ENCODE results near the gene JAKMIP2.

Gene JAKMIP2

GRCh38 chr5:147547730-147548129 is 234.8 kb downstream of the JAKMIP2 start:
- H3K9me3 ChIP-seq (ENCODE audit: insufficient read depth, low read length), result no peaks in the 10 kb centered on the region
- TF ChIP-seq EZH2phosphoT487 (conservative IDR thresholded peaks at IDR 0.05; ENCODE audit: low read length) (no peak), CTCF (IDR thresholded peaks at IDR 0.05; ENCODE audit: insufficient read depth, low read length, poor library complexity, severe bottlenecking) (no peak)
- no peak overlapping the region for H3K4me3 ChIP-seq (ENCODE audit: insufficient read depth, low read length, poor library complexity, severe bottlenecking)
- H3K27ac ChIP-seq (ENCODE audit: low read depth, low read length), result no peak overlapping the region
- H3F3A ChIP-seq (ENCODE audit: insufficient read depth), result no peaks in the 10 kb centered on the region
- no peaks in the 10 kb centered on the region for H3K27me3 ChIP-seq (ENCODE audit: low read length)
- no peaks in the 10 kb centered on the region for H3K36me3 ChIP-seq (ENCODE audit: low read length)
- no peak overlapping the region for H3K9ac ChIP-seq (ENCODE audit: low read length)
- no peaks in the 10 kb centered on the region for H3K9me2 ChIP-seq (replicated peaks; ENCODE audit: insufficient read depth, low read length)
- H3K4me2 ChIP-seq (ENCODE audit: low read depth, low read length, poor library complexity, severe bottlenecking), result no peak overlapping the region
- H2AFZ ChIP-seq (ENCODE audit: low read depth, low read length, severe bottlenecking), result no peak overlapping the region
- no peaks in the 10 kb centered on the region for H4K20me1 ChIP-seq (ENCODE audit: low read depth, low read length)
- no peaks in the 10 kb centered on the region for H3K79me2 ChIP-seq (ENCODE audit: insufficient read depth, low read length)

- no peaks in the 10 kb centered on the region for H3F3A ChIP-seq (ENCODE audit: insufficient read depth)
- no peak overlapping the region for H3K4me3 ChIP-seq (ENCODE audit: insufficient read depth, low read length, poor library complexity, severe bottlenecking)
- no peak overlapping the region for H3K9ac ChIP-seq (ENCODE audit: low read length)
- H2AFZ ChIP-seq (ENCODE audit: low read depth, low read length, severe bottlenecking), result no peak overlapping the region
- H4K20me1 ChIP-seq (ENCODE audit: low read depth, low read length), result no peaks in the 10 kb centered on the region
- no peaks in the 10 kb centered on the region for H3K36me3 ChIP-seq (ENCODE audit: low read length)
- no peak overlapping the region for H3K27ac ChIP-seq (ENCODE audit: low read depth, low read length)
- H3K4me2 ChIP-seq (ENCODE audit: low read depth, low read length, poor library complexity, severe bottlenecking), result no peak overlapping the region
- H3K79me2 ChIP-seq (ENCODE audit: insufficient read depth, low read length), result no peaks in the 10 kb centered on the region
- no peaks in the 10 kb centered on the region for H3K9me3 ChIP-seq (ENCODE audit: insufficient read depth, low read length)
- H3K27me3 ChIP-seq (ENCODE audit: low read length), result no peaks in the 10 kb centered on the region
- no peaks in the 10 kb centered on the region for H3K9me2 ChIP-seq (replicated peaks; ENCODE audit: insufficient read depth, low read length)
- TF ChIP-seq CTCF (IDR thresholded peaks at IDR 0.05; ENCODE audit: insufficient read depth, low read length, poor library complexity, severe bottlenecking) (no peak), EZH2phosphoT487 (conservative IDR thresholded peaks at IDR 0.05; ENCODE audit: low read length) (no peak)
These were observed 238.0 kb downstream of the JAKMIP2 start for GRCh38 chr5:147544556-147544955.

GRCh38 chr5:147539053-147539452 is 243.5 kb downstream of the JAKMIP2 start:
- H3K79me2 ChIP-seq (ENCODE audit: insufficient read depth, low read length), result no peaks in the 10 kb centered on the region
- H3K27me3 ChIP-seq (ENCODE audit: low read length), result no peaks in the 10 kb centered on the region
- H3K36me3 ChIP-seq (ENCODE audit: low read length), result no peaks in the 10 kb centered on the region
- TF ChIP-seq CTCF (IDR thresholded peaks at IDR 0.05; ENCODE audit: insufficient read depth, low read length, poor library complexity, severe bottlenecking) (no peak), EZH2phosphoT487 (conservative IDR thresholded peaks at IDR 0.05; ENCODE audit: low read length) (no peak)
- H3K9ac ChIP-seq (ENCODE audit: low read length), result no peak overlapping the region
- no peaks in the 10 kb centered on the region for H3K9me2 ChIP-seq (replicated peaks; ENCODE audit: insufficient read depth, low read length)
- no peaks in the 10 kb centered on the region for H3F3A ChIP-seq (ENCODE audit: insufficient read depth)
- H3K27ac ChIP-seq (ENCODE audit: low read depth, low read length), result no peak overlapping the region
- no peak overlapping the region for H2AFZ ChIP-seq (ENCODE audit: low read depth, low read length, severe bottlenecking)
- no peak overlapping the region for H3K4me3 ChIP-seq (ENCODE audit: insufficient read depth, low read length, poor library complexity, severe bottlenecking)
- H3K4me2 ChIP-seq (ENCODE audit: low read depth, low read length, poor library complexity, severe bottlenecking), result no peak overlapping the region
- no peaks in the 10 kb centered on the region for H4K20me1 ChIP-seq (ENCODE audit: low read depth, low read length)
- no peaks in the 10 kb centered on the region for H3K9me3 ChIP-seq (ENCODE audit: insufficient read depth, low read length)

Data from SU-DHL-6 (cell line).